SK-N-SH (cell line): ENCODE data around the gene DNAJC18. TPM values are rescaled to one million over a fixed set of nuclear protein-coding genes. Genes with fewer than 3 reads are reported as not detected.

Source experiments
- CTCF ChIA-PET: fragments of 300-600, 350-600 bp; formaldehyde crosslinking; extraction: SDS; loops from one replicate; lab custom pipeline; 2021; lab: Yijun Ruan, JAX
- POLR2A ChIA-PET: fragments of 350-600 bp; sonication (Branson Sonifier 250); formaldehyde crosslinking; extraction: SDS; loops from one replicate; lab custom pipeline; 2020; ENCODE audit warnings: antibody characterized with exemption, inconsistent platforms; lab: Yijun Ruan, JAX
- DNase-seq: peaks from one replicate; pipeline ENCODE4 v3.0.0; 2012
- H2AFZ ChIP-seq: fragments of 200-600 bp; sonication (generic); 2 replicates; pipeline ENCODE4 v1.8.1; 2016; ENCODE audit warnings: antibody characterized with exemption, mild to moderate bottlenecking, low read depth
- H3F3A ChIP-seq: fragments of 200-600 bp; sonication (generic); replicated peaks from 2 replicates; pipeline ENCODE3; 2016; ENCODE audit warnings: antibody characterized with exemption, mild to moderate bottlenecking; ENCODE audit not compliant: insufficient read depth
- H3K27ac ChIP-seq, 2 experiments: fragments of 200-500 bp in 1 of 2; fragments of 200-600 bp in 1 of 2; sonication (Bioruptor generic) in 1 of 2; sonication (generic), shearing (Covaris generic) in 1 of 2; 2 replicates each; pipeline versions ENCODE4 v1.5.1 to v1.6.1; 2014 to 2016; ENCODE audit warnings: low read depth in 2 of 2, inconsistent platforms in 1 of 2, low read length in 1 of 2, mild to moderate bottlenecking in 1 of 2, mixed read lengths in 1 of 2
- H3K27me3 ChIP-seq: fragments of 200-600 bp; sonication (generic), shearing (Covaris generic); 2 replicates; pipeline ENCODE4 v1.6.1; 2016; ENCODE audit warnings: mixed run types; ENCODE audit not compliant: insufficient read depth
- H3K36me3 ChIP-seq, 2 experiments: fragments of 200-500 bp in 1 of 2; fragments of 200-600 bp in 1 of 2; sonication (Bioruptor generic) in 1 of 2; sonication (generic) in 1 of 2; replicated peaks in 1 of 2; 2 replicates each; pipeline versions ENCODE3 to v1.5.1; 2014 to 2016; ENCODE audit warnings: low read length in 1 of 2, mild to moderate bottlenecking in 1 of 2; ENCODE audit not compliant: insufficient read depth in 2 of 2, control insufficient read depth in 1 of 2
- H3K4me1 ChIP-seq, 2 experiments: fragments of 200-500 bp in 1 of 2; fragments of 200-600 bp in 1 of 2; sonication (Bioruptor generic) in 1 of 2; sonication (generic), shearing (Covaris generic) in 1 of 2; 2 replicates each; pipeline versions ENCODE4 v1.5.1 to v1.6.1; 2014 to 2016; ENCODE audit warnings: low read depth in 1 of 2, low read length in 1 of 2, mixed run types in 1 of 2; ENCODE audit not compliant: insufficient read depth in 2 of 2, control insufficient read depth in 1 of 2
- H3K4me2 ChIP-seq: fragments of 200-600 bp; sonication (generic), shearing (Covaris generic); 2 replicates; pipeline ENCODE4 v1.6.1; 2017; ENCODE audit warnings: mixed run types
- H3K4me3 ChIP-seq, 2 experiments: fragments of 200-500 bp in 1 of 2; fragments of 200-600 bp in 1 of 2; sonication (Bioruptor generic) in 1 of 2; sonication (generic), shearing (Covaris generic) in 1 of 2; 2 replicates each; pipeline versions ENCODE4 v1.5.1 to v1.8.1; 2014 to 2016; ENCODE audit warnings: low read depth in 2 of 2, inconsistent platforms in 1 of 2, low read length in 1 of 2, mild to moderate bottlenecking in 1 of 2, mixed read lengths in 1 of 2, moderate library complexity in 1 of 2
- H3K79me2 ChIP-seq: fragments of 200-600 bp; sonication (generic); 2 replicates; pipeline ENCODE4 v1.8.1; 2017; ENCODE audit warnings: mild to moderate bottlenecking; ENCODE audit not compliant: insufficient read depth
- H3K9ac ChIP-seq: fragments of 200-600 bp; sonication (generic); 2 replicates; pipeline ENCODE4 v1.6.1; 2017; ENCODE audit warnings: mixed run types
- H3K9me2 ChIP-seq: fragments of 200-600 bp; sonication (generic); 2 replicates; pipeline ENCODE4 v1.6.1; 2017; ENCODE audit warnings: mixed run types
- H3K9me3 ChIP-seq: fragments of 200-600 bp; sonication (generic); 2 replicates; pipeline ENCODE4 v1.6.1; 2017; ENCODE audit warnings: mixed run types, mild to moderate bottlenecking, moderate library complexity
- H4K20me1 ChIP-seq: fragments of 200-600 bp; sonication (generic); 2 replicates; pipeline ENCODE4 v1.6.1; 2017; ENCODE audit warnings: mild to moderate bottlenecking, mixed run types; ENCODE audit not compliant: insufficient read depth
- CHD2 ChIP-seq: fragments of 150-350 bp; IDR thresholded peaks from 2 replicates; pipeline ENCODE4 v1.6.1; 2018; ENCODE audit warnings: low read length; ENCODE audit not compliant: partially characterized antibody
- CTCF ChIP-seq: fragments of 200-600 bp; sonication (generic); IDR thresholded peaks from 2 replicates; pipeline ENCODE4 v1.6.1; 2017; ENCODE audit warnings: antibody characterized with exemption, mild to moderate bottlenecking, moderate library complexity
- EZH2phosphoT487 ChIP-seq: fragments of 200-600 bp; sonication (generic); IDR thresholded peaks from 2 replicates; pipeline ENCODE4 v1.6.1; 2017; ENCODE audit warnings: low read depth, mixed run types, mild to moderate bottlenecking, antibody characterized with exemption, moderate library complexity, borderline replicate concordance
- GABPA ChIP-seq: IDR thresholded peaks from 2 replicates; pipeline ENCODE4 v1.4.0; 2012; ENCODE audit warnings: low read depth, mild to moderate bottlenecking
- GATA2 ChIP-seq: sonication (generic); formaldehyde crosslinking; IDR thresholded peaks from 2 replicates; pipeline ENCODE4 v1.5.0; 2020; ENCODE audit warnings: mild to moderate bottlenecking, missing genetic modification reagents
- IRF3 ChIP-seq: fragments of 150-350 bp; IDR thresholded peaks from 2 replicates; pipeline ENCODE4 v1.6.1; 2016; ENCODE audit warnings: mild to moderate bottlenecking, low read depth, low read length
- MXI1 ChIP-seq: IDR thresholded peaks from 2 replicates; pipeline ENCODE4 v1.6.1; 2012; ENCODE audit warnings: mild to moderate bottlenecking, low read depth, low read length, improper control_type of control experiment
- RAD21 ChIP-seq: IDR thresholded peaks from 2 replicates; pipeline ENCODE4 v1.6.1; 2012; ENCODE audit warnings: mild to moderate bottlenecking, low read length
- RCOR1 ChIP-seq: fragments of 150-350 bp; IDR thresholded peaks from 2 replicates; pipeline ENCODE4 v1.6.1; 2017; ENCODE audit warnings: antibody characterized with exemption, low read length
- RXRA ChIP-seq: IDR thresholded peaks from 2 replicates; pipeline ENCODE4 v1.4.0; 2012; ENCODE audit warnings: low read depth, mild to moderate bottlenecking, borderline replicate concordance
- SIN3A ChIP-seq: IDR thresholded peaks from 2 replicates; pipeline ENCODE4 v1.6.1; 2012; ENCODE audit warnings: low read depth, mild to moderate bottlenecking, low read length, moderate library complexity, borderline replicate concordance
- SMC3 ChIP-seq: IDR thresholded peaks from 2 replicates; pipeline ENCODE4 v1.6.1; 2012; ENCODE audit warnings: low read depth, low read length, improper control_type of control experiment
- TCF12 ChIP-seq: IDR thresholded peaks from 2 replicates; pipeline ENCODE4 v1.4.0; 2012
- USF1 ChIP-seq: IDR thresholded peaks from 2 replicates; pipeline ENCODE4 v1.4.0; 2012; ENCODE audit warnings: low read depth, borderline replicate concordance
- WGBS: methylation state at CpG from one replicate; pipeline ENCODE4 v1.1.6; 2017; ENCODE audit warnings: low lambda C conversion rate; 5-methylcytosine and 5-hydroxymethylcytosine counted together
- polyA plus RNA-seq, 3 experiments: library from polyadenylated mRNA; depleted of rRNA; stranded (reverse); fragments of >200 nt; gene quantifications; 2 replicates each; pipeline ENCODE4 v1.2.3, GENCODE V29; 2012

The DNAJC18 gene
- polyA plus RNA-seq, 1 of the 3 experiments (the other 2 are of a cell fraction), result 7.4 TPM

- Histone ChIP-seq H3K27ac (peak overlapping the region in 1 of 2 experiments; percentile 42; a peak in 1 of 4 replicates), H3F3A (peaks cover 20% of the 10 kb centered on the region), H3K36me3 (peaks cover 36 to 44% of the 10 kb centered on the region in 2 experiments), H3K9me2 (no peaks in the 10 kb centered on the region)
- peak; percentile 74 for DNase-seq
- WGBS, result 39% methylated on average over 5 of the region's 5 CpGs
- TF ChIP-seq SMC3, result peak; percentile 89
- peak; percentile 97 for TF ChIP-seq RAD21
- no peak for TF ChIP-seq CHD2
- peak; percentile 96 for TF ChIP-seq CTCF
- 0 out of 2 replicates have a peak, but pooled peaks have one; percentile 4 for TF ChIP-seq TCF12
- TF ChIP-seq, all 33 proteins: peak for 4
- Histone ChIP-seq H3K4me3 (peak overlapping the region in 1 of 2 experiments; percentile 4; a peak in 1 of 4 replicates), H3K4me2 (no peak overlapping the region), H3K9ac (no peak overlapping the region), H2AFZ (no peak overlapping the region; the same call in 1 of the 2 replicates), H3K9me3 (no peaks in the 10 kb centered on the region), H3K79me2 (no peaks in the 10 kb centered on the region), H4K20me1 (no peaks in the 10 kb centered on the region), H3K27me3 (no peaks in the 10 kb centered on the region), H3K4me1 (peaks cover 8 to 9% of the 10 kb centered on the region in 2 experiments; a peak in 3 of 4 replicates)
- ChIA-PET CTCF (interaction anchor here (0.6 to 9.7 kb wide), 45 partner anchors 9 to 343 kb away, joined by 3 to 324 read pairs (median 5); partner anchors contain the start of genes DNAJC18, PROB1, SPATA24 and STING1), POLR2A (interaction anchor here (1.2 to 1.9 kb wide), 2 partner anchors 11 to 91 kb away, joined by 3 to 7 read pairs; no protein-coding TSS in a partner anchor)
These were observed 16.9 kb downstream of the DNAJC18 start for GRCh38 chr5:139422307-139422893.

- H3K9me3 ChIP-seq, result no peaks in the 10 kb centered on the region
- CTCF ChIA-PET, result interaction anchor here (0.7 to 9.7 kb wide), 4 partner anchors 9 to 95 kb away, joined by 3 to 324 read pairs (median 8); partner anchors contain the start of gene STING1
- H4K20me1 ChIP-seq, result no peaks in the 10 kb centered on the region
- no peak overlapping the region for H3K27ac ChIP-seq
- no peak for DNase-seq
- no peaks in the 10 kb centered on the region for H3K27me3 ChIP-seq
- WGBS, result 87% methylated on average over 9 of the region's 9 CpGs
- no peak overlapping the region for H3K4me2 ChIP-seq
- peaks cover 0 to 4% of the 10 kb centered on the region in 2 experiments; a peak in 1 of 4 replicates for H3K4me1 ChIP-seq
- TF ChIP-seq CHD2 (no peak), GATA2 (CRISPR knock-in tag) (no peak), CTCF (no peak), USF1 (no peak), EZH2phosphoT487 (no peak), RCOR1 (no peak), MXI1 (no peak), GABPA (no peak), SIN3A (no peak), IRF3 (no peak), RXRA (no peak)
- peaks cover 31 to 48% of the 10 kb centered on the region in 2 experiments for H3K36me3 ChIP-seq
- peaks cover 7% of the 10 kb centered on the region for H3F3A ChIP-seq
- H3K9ac ChIP-seq, result no peak overlapping the region
- POLR2A ChIA-PET, result no interaction called here
- no peaks in the 10 kb centered on the region for H3K79me2 ChIP-seq
- no peak overlapping the region for H2AFZ ChIP-seq
- no peaks in the 10 kb centered on the region for H3K9me2 ChIP-seq
- H3K4me3 ChIP-seq, result no peak overlapping the region
These were observed 19.8 kb downstream of the DNAJC18 start for GRCh38 chr5:139419226-139420192.
